IMR-90 (cell line): ENCODE data around the gene CMC1. TPM values are rescaled to one million over a fixed set of nuclear protein-coding genes. Genes with fewer than 3 reads are reported as not detected.

Source experiments
- ATAC-seq: fragments of 200-7000 bp; cut with Tn5 transposase; 2 replicates; pipeline ENCODE4 v1.9.1; 2020; ENCODE audit warnings: low read depth, mild to moderate bottlenecking, moderate library complexity
- BruUV-seq: library from RNA; stranded (reverse); fragments of 400-500 nt; replicated peaks from 2 replicates; lab custom pipeline; 2021; lab: Mats Ljungman, UMichigan
- CTCF ChIA-PET: fragments of 300-600 bp; formaldehyde crosslinking; extraction: SDS; loops from one replicate; lab custom pipeline; 2021; ENCODE audit warnings: antibody characterized with exemption; lab: Yijun Ruan, JAX
- POLR2A ChIA-PET: fragments of 300-600 bp; sonication (Branson Sonifier 250); formaldehyde crosslinking; loops from one replicate; lab custom pipeline; 2022; ENCODE audit warnings: antibody characterized with exemption; ENCODE audit not compliant: unreplicated experiment; lab: Charles Lee
- DNase-seq: peaks from one replicate; pipeline ENCODE4 v3.0.0; 2013
- H2AFZ ChIP-seq: replicated peaks from 2 replicates; pipeline ENCODE3; 2013; ENCODE audit warnings: low read length, mild to moderate bottlenecking; ENCODE audit not compliant: poor library complexity
- H2AK5ac ChIP-seq: 2 replicates; pipeline ENCODE4 v1.6.1; 2013; ENCODE audit warnings: low read depth, low read length, inconsistent platforms
- H2AK9ac ChIP-seq: replicated peaks from 2 replicates; pipeline ENCODE3; 2013; ENCODE audit warnings: mild to moderate bottlenecking, low read depth, low read length, moderate library complexity; ENCODE audit not compliant: poor library complexity
- H2BK120ac ChIP-seq: 2 replicates; pipeline ENCODE4 v1.6.1; 2013; ENCODE audit warnings: low read depth, low read length, inconsistent platforms
- H2BK15ac ChIP-seq: 3 replicates; pipeline ENCODE4 v1.6.1; 2013; ENCODE audit warnings: low read depth, low read length, inconsistent platforms
- H2BK20ac ChIP-seq: 2 replicates; pipeline ENCODE4 v1.6.1; 2013; ENCODE audit warnings: low read depth, mild to moderate bottlenecking, inconsistent platforms, low read length, moderate library complexity
- H2BK5ac ChIP-seq: 2 replicates; pipeline ENCODE4 v1.6.1; 2013; ENCODE audit warnings: mild to moderate bottlenecking, low read depth, low read length, inconsistent platforms; ENCODE audit not compliant: poor library complexity, severe bottlenecking
- H3K14ac ChIP-seq: replicated peaks from 2 replicates; pipeline ENCODE4 v1.6.1; 2013; ENCODE audit warnings: low read depth, low read length, inconsistent platforms
- H3K18ac ChIP-seq: 2 replicates; pipeline ENCODE4 v1.6.1; 2013; ENCODE audit warnings: low read depth, low read length, control low read depth
- H3K23ac ChIP-seq: 2 replicates; pipeline ENCODE4 v1.6.1; 2013; ENCODE audit warnings: low read depth, low read length, inconsistent platforms
- H3K27ac ChIP-seq: 2 replicates; pipeline ENCODE4 v1.5.1; 2013; ENCODE audit warnings: mild to moderate bottlenecking, control low read depth, low read length; ENCODE audit not compliant: insufficient read depth
- H3K27me3 ChIP-seq: 2 replicates; pipeline ENCODE4 v1.6.1; 2013; ENCODE audit warnings: low read length; ENCODE audit not compliant: control insufficient read depth, insufficient read depth
- H3K36me3 ChIP-seq: 2 replicates; pipeline ENCODE4 v1.6.1; 2013; ENCODE audit warnings: low read length, mixed read lengths; ENCODE audit not compliant: control insufficient read depth, insufficient read depth
- H3K4ac ChIP-seq: 2 replicates; pipeline ENCODE4 v1.6.1; 2013; ENCODE audit warnings: low read depth, low read length, inconsistent platforms
- H3K4me1 ChIP-seq: 2 replicates; pipeline ENCODE4 v1.6.1; 2013; ENCODE audit warnings: low read length, mixed read lengths; ENCODE audit not compliant: control insufficient read depth, insufficient read depth
- H3K4me2 ChIP-seq: 2 replicates; pipeline ENCODE4 v1.6.1; 2013; ENCODE audit warnings: low read depth, mild to moderate bottlenecking, control low read depth, low read length, moderate library complexity
- H3K4me3 ChIP-seq: 2 replicates; pipeline ENCODE4 v1.5.1; 2013; ENCODE audit warnings: low read depth, mild to moderate bottlenecking, control low read depth, low read length, moderate library complexity; ENCODE audit not compliant: insufficient read depth
- H3K56ac ChIP-seq: 2 replicates; pipeline ENCODE4 v1.6.1; 2013; ENCODE audit warnings: low read length, inconsistent platforms; ENCODE audit not compliant: insufficient read depth; ENCODE audit errors: extremely low read depth
- H3K79me1 ChIP-seq, 2 experiments: 2 replicates each; pipeline ENCODE4 v1.6.1; 2013; ENCODE audit warnings: low read length in 2 of 2, inconsistent platforms in 1 of 2, low read depth in 1 of 2
- H3K9ac ChIP-seq: 2 replicates; pipeline ENCODE4 v1.6.1; 2013; ENCODE audit warnings: low read depth, low read length, control low read depth
- H3K9me1 ChIP-seq: 2 replicates; pipeline ENCODE4 v1.6.1; 2013; ENCODE audit warnings: low read length, inconsistent platforms; ENCODE audit not compliant: insufficient read depth
- H3K9me3 ChIP-seq: 2 replicates; pipeline ENCODE4 v1.6.1; 2013; ENCODE audit warnings: low read length; ENCODE audit not compliant: control insufficient read depth, insufficient read depth
- H4K20me1 ChIP-seq: 2 replicates; pipeline ENCODE4 v1.6.1; 2013; ENCODE audit warnings: low read length, inconsistent platforms; ENCODE audit not compliant: insufficient read depth
- H4K5ac ChIP-seq: 2 replicates; pipeline ENCODE4 v1.6.1; 2013; ENCODE audit warnings: mild to moderate bottlenecking, low read depth, low read length, control low read depth
- H4K8ac ChIP-seq, 2 experiments: 2 replicates each; pipeline ENCODE4 v1.6.1; 2013; ENCODE audit warnings: low read depth in 2 of 2, low read length in 2 of 2, control low read depth in 1 of 2, inconsistent platforms in 1 of 2
- H4K91ac ChIP-seq: 2 replicates; pipeline ENCODE4 v1.6.1; 2013; ENCODE audit warnings: low read depth, low read length, inconsistent platforms; ENCODE audit not compliant: insufficient read depth
- ELK1 ChIP-seq: fragments of 150-350 bp; IDR thresholded peaks from 2 replicates; pipeline ENCODE4 v1.6.1; 2016; ENCODE audit warnings: low read depth, mild to moderate bottlenecking, low read length, moderate library complexity, borderline replicate concordance
- MXI1 ChIP-seq: IDR thresholded peaks from 2 replicates; pipeline ENCODE4 v1.6.1; 2012; ENCODE audit warnings: low read depth, mild to moderate bottlenecking, low read length, moderate library complexity, borderline replicate concordance
- RAD21 ChIP-seq: IDR thresholded peaks from 2 replicates; pipeline ENCODE4 v1.6.1; 2012; ENCODE audit warnings: low read length, improper control_type of control experiment
- SMC3 ChIP-seq: fragments of 150-350 bp; IDR thresholded peaks from 2 replicates; pipeline ENCODE4 v1.6.1; 2016; ENCODE audit warnings: low read depth, mild to moderate bottlenecking, antibody characterized with exemption, low read length, moderate library complexity
- WGBS, 2 experiments: methylation state at CpG; one replicate each; pipeline versions ENCODE4 v1.1.5 to v1.1.7; 2013; ENCODE audit warnings: missing lambda C conversion rate in 2 of 2; ENCODE audit not compliant: insufficient read length in 1 of 2; ENCODE audit errors: extremely low coverage in 2 of 2; 5-methylcytosine and 5-hydroxymethylcytosine counted together
- dilution Hi-C: fragments of 300-500 bp; cut with HindIII; formaldehyde crosslinking; loops from one replicate; pipeline ENCODE4 v1.14.3; 2018; ENCODE audit warnings: low sequenced_read_pairs; ENCODE audit not compliant: unreplicated experiment
- in situ Hi-C: fragments of 300-500 bp; cut with MboI; formaldehyde crosslinking; loops from 3 replicates; pipeline ENCODE4 v1.14.3; 2019; ENCODE audit warnings: low sequenced_read_pairs, inconsistent platforms, mixed read lengths
- intact Hi-C: fragments of 100-400 bp; cut with micrococcal nuclease; formaldehyde crosslinking; loops from 2 replicates; pipeline ENCODE4 v1.10.0; 2022
- polyA plus RNA-seq, 3 experiments: library from polyadenylated mRNA; depleted of rRNA; stranded (reverse); fragments of >200 nt; gene quantifications; 2 replicates each; pipeline ENCODE4 v1.2.3, GENCODE V29; 2012; ENCODE audit warnings: low replicate concordance in 1 of 3
- total RNA-seq: library from RNA; depleted of rRNA; stranded (reverse); fragments of >200 nt; gene quantifications from 2 replicates; pipeline ENCODE4 v1.2.3, GENCODE V29; 2012

CMC1 gene
- total and polyA plus RNA-seq, 2 of the 4 experiments (the other 2 are of a cell fraction): 1.6 to 18.3 TPM

- intact Hi-C loops: loop anchor here (5.0 kb wide), 1 partner anchor 389 kb away; no protein-coding TSS in a partner anchor
- ATAC-seq: no peak
- Histone ChIP-seq H3K27me3 (no peaks in the 10 kb centered on the region), H2BK15ac (no peak overlapping the region), H3K36me3 (peaks cover 12% of the 10 kb centered on the region), H3K23ac (no peak overlapping the region), H3K4me3 (no peak overlapping the region), H3K18ac (no peak overlapping the region), H4K5ac (no peak overlapping the region), H3K27ac (no peak overlapping the region), H4K20me1 (no peaks in the 10 kb centered on the region), H2AFZ (no peak overlapping the region), H3K4ac (no peak overlapping the region), H3K9ac (no peak overlapping the region), H2BK5ac (no peak overlapping the region), H3K14ac (no peak overlapping the region), H4K8ac (no peak overlapping the region), H3K4me2 (no peak overlapping the region), H3K9me3 (no peaks in the 10 kb centered on the region), H2AK5ac (no peak overlapping the region), H3K79me1 (peaks cover 0 to 4% of the 10 kb centered on the region in 2 experiments; a peak in 1 of 4 replicates), H2BK120ac (no peak overlapping the region), H3K56ac (no peak overlapping the region), H4K91ac (no peak overlapping the region), H3K9me1 (no peaks in the 10 kb centered on the region), H2AK9ac (no peak overlapping the region), H2BK20ac (no peak overlapping the region), H3K4me1 (no peaks in the 10 kb centered on the region)
- in situ Hi-C loops: no loop called here
- ChIA-PET POLR2A (interaction anchor here (0.6 kb wide), 1 partner anchor 242 kb away, joined by 4 read pairs; no protein-coding TSS in a partner anchor), CTCF (interaction anchor here (0.5 to 1.0 kb wide), 4 partner anchors 13 to 847 kb away, joined by 4 to 5 read pairs (median 5); no protein-coding TSS in a partner anchor)
- no TSS peak for BruUV-seq
- DNase-seq: peak; percentile 19
- dilution Hi-C loops: no loop called here
- TF ChIP-seq ELK1 (no peak), RAD21 (no peak), MXI1 (no peak), SMC3 (no peak)
- no CpG with 5 or more reads among the region's 2 CpGs for whole genome bisulfite sequencing, 2 experiments
Observed at GRCh38 chr3:28326458-28326926, 85.1 kb downstream of the CMC1 start.
